K562 (cell line): ENCODE data around the gene TARP.
"Not testable (repeated sequence)": the region's sequence is repeated elsewhere in the genome, so short reads cannot be mapped to it uniquely, and the experiment has no call there.

Experiments used
- ATAC-seq: fragments of 200-7000 bp; cut with Tn5 transposase; 3 replicates; pipeline ENCODE4 v1.9.1; 2020; ENCODE audit warnings: moderate library complexity
- BruUV-seq: library from RNA; stranded (reverse); fragments of 400-500 nt; replicated peaks from 2 replicates; lab custom pipeline; 2021; lab: Mats Ljungman, UMichigan
- CTCF ChIA-PET: fragments of 300-600 bp; formaldehyde crosslinking; extraction: SDS; loops from one replicate; lab custom pipeline; 2021; ENCODE audit warnings: low intra/inter-chr PET ratio; lab: Yijun Ruan, JAX
- POLR2A ChIA-PET: fragments of 300-600, 350-650 bp; sonication (Branson Sonifier 250); formaldehyde crosslinking; extraction: SDS; loops from one replicate; lab custom pipeline; 2021; ENCODE audit warnings: antibody characterized with exemption, inconsistent platforms; lab: Yijun Ruan, JAX
- DNase-seq, 4 experiments: peaks; one replicate each; pipeline versions ENCODE4 v3.0.0 to v3.0.0-alpha.2; 2011 to 2018; ENCODE audit warnings: low spot score in 3 of 4, mixed read lengths in 3 of 4; ENCODE audit errors: extremely low read depth in 1 of 4
- FAIRE-seq: peaks from 2 replicates; lab custom pipeline; 2011; peaks lifted over from hg19 to GRCh38; lab: Jason Lieb, UNC
- H2AFZ ChIP-seq: 2 replicates; pipeline ENCODE4 v1.6.0; 2011; ENCODE audit warnings: low read depth, low read length, control low read depth, inconsistent platforms
- H3K27ac ChIP-seq: fragments of 200-600 bp; 3 replicates; pipeline ENCODE4 v1.8.0; 2011; ENCODE audit warnings: low read depth, mild to moderate bottlenecking, control low read depth, inconsistent platforms, low read length, moderate library complexity, mixed read lengths; ENCODE audit errors: extremely low read depth
- H3K27me3 ChIP-seq, 2 experiments: fragments of 300-600 bp in 1 of 2; 2 replicates in 1 of 2; 3 replicates in 1 of 2; pipeline versions ENCODE4 v1.6.0 to v1.8.0; 2011; ENCODE audit warnings: inconsistent platforms in 2 of 2, low read length in 2 of 2, mild to moderate bottlenecking in 1 of 2, mixed read lengths in 1 of 2, moderate library complexity in 1 of 2; ENCODE audit not compliant: control insufficient read depth in 2 of 2, insufficient read depth in 2 of 2
- H3K36me3 ChIP-seq: fragments of 300-600 bp; 3 replicates; pipeline ENCODE4 v1.8.0; 2011; ENCODE audit warnings: mild to moderate bottlenecking, low read length, inconsistent platforms; ENCODE audit not compliant: control insufficient read depth, insufficient read depth
- H3K4me1 ChIP-seq, 2 experiments: fragments of 200-600 bp in 1 of 2; replicated peaks in 1 of 2; 2 replicates in 1 of 2; 3 replicates in 1 of 2; pipeline versions ENCODE4 v1.5.1 to v1.8.0; 2011; ENCODE audit warnings: inconsistent platforms in 2 of 2, low read length in 2 of 2, mild to moderate bottlenecking in 1 of 2, mixed read lengths in 1 of 2, moderate library complexity in 1 of 2; ENCODE audit not compliant: control insufficient read depth in 2 of 2, insufficient read depth in 2 of 2
- H3K4me2 ChIP-seq: 2 replicates; pipeline ENCODE4 v1.6.1; 2011; ENCODE audit warnings: low read length, control low read depth, inconsistent platforms, mixed read lengths; ENCODE audit not compliant: insufficient read depth
- H3K4me3 ChIP-seq: fragments of 200-600 bp; sonication (generic), shearing (Covaris generic); 2 replicates; pipeline ENCODE4 v1.5.1; 2016; ENCODE audit warnings: control low read depth, inconsistent platforms
- H3K79me2 ChIP-seq: fragments of 200-600 bp; 3 replicates; pipeline ENCODE4 v1.8.0; 2011; ENCODE audit warnings: low read length, inconsistent platforms; ENCODE audit not compliant: control insufficient read depth, insufficient read depth
- H3K9ac ChIP-seq, 2 experiments: 2 replicates each; pipeline versions ENCODE4 v1.6.0 to v1.6.1; 2011; ENCODE audit warnings: low read depth in 2 of 2, low read length in 2 of 2, control low read depth in 1 of 2, inconsistent platforms in 1 of 2, mild to moderate bottlenecking in 1 of 2, mixed read lengths in 1 of 2; ENCODE audit not compliant: insufficient read depth in 1 of 2
- H3K9me1 ChIP-seq: one replicate; pipeline ENCODE4 v1.6.0; 2011; ENCODE audit warnings: inconsistent platforms, mild to moderate bottlenecking, low read length, moderate library complexity; ENCODE audit not compliant: control insufficient read depth, insufficient read depth
- H3K9me3 ChIP-seq: replicated peaks from 2 replicates; pipeline ENCODE4 v1.5.1; 2011; ENCODE audit warnings: low read depth, low read length, inconsistent platforms; ENCODE audit not compliant: control insufficient read depth, insufficient read depth
- H4K20me1 ChIP-seq: replicated peaks from 2 replicates; pipeline ENCODE4 v1.6.1; 2011; ENCODE audit warnings: low read length, inconsistent platforms, mixed read lengths; ENCODE audit not compliant: control insufficient read depth, insufficient read depth
- ATF1 ChIP-seq, 2 experiments: fragments of 450-650 bp in 1 of 2; IDR thresholded peaks; 2 replicates each; pipeline ENCODE4 v1.6.1; 2016; ENCODE audit warnings: missing compliant biosample characterization in 1 of 2, missing genetic modification characterization in 1 of 2
- WGBS: fragments of 100-300 bp; shearing (Covaris generic); methylation state at CpG from one replicate; pipeline ENCODE4 v1.1.6; 2016; ENCODE audit warnings: low coverage, mixed read lengths; ENCODE audit not compliant: insufficient coverage; ENCODE audit errors: missing lambda C conversion rate; 5-methylcytosine and 5-hydroxymethylcytosine counted together
- in situ Hi-C: fragments of 300-500 bp; cut with MboI; formaldehyde crosslinking; loops from 4 replicates; pipeline ENCODE4 v1.15.0; 2018; ENCODE audit warnings: inconsistent platforms, mixed read lengths
- intact Hi-C: fragments of 100-400 bp; cut with micrococcal nuclease; formaldehyde crosslinking; loops from 2 replicates; pipeline ENCODE4 v1.14.2; 2022
- TF ChIP-seq, protein P1 (sequence below): fragments of 450-650 bp; IDR thresholded peaks from 2 replicates; pipeline ENCODE4 v1.6.1; 2016; ENCODE audit warnings: mild to moderate bottlenecking, moderate library complexity

Gene TARP

DNA sequence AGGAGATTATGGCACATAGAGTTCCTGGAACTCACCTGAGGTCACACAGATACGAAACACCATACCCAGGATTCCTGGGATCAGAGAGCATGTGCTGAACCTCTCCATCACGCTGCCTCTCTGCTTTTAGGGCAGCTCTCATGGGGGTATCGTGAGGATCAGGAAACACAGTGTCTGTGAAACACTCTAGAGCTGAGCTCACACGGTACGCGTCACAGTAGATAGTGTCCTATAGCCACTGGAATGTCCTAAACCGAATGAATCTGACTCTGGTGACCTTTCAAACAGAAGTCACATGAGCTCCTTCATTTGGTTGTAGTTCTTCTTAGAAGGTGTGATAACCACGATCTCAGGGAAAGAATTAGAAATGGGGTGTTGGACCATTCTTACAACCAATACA lies 14.3 kb downstream of the TARP start:
- H2AFZ ChIP-seq = peak overlapping the region; percentile 55; the same call in 1 of the 2 replicates
- FAIRE-seq; DNase-seq; H3K27me3 ChIP-seq; H3K79me2 ChIP-seq; H3K27ac ChIP-seq; CTCF ChIA-PET; H4K20me1 ChIP-seq; POLR2A ChIA-PET; H3K9ac ChIP-seq; intact Hi-C loops; BruUV-seq; H3K36me3 ChIP-seq; H3K4me3 ChIP-seq; in situ Hi-C loops; H3K4me1 ChIP-seq; H3K4me2 ChIP-seq; H3K9me1 ChIP-seq; H3K9me3 ChIP-seq; TF ChIP-seq ATF1 (CRISPR knock-in tag; IDR thresholded peaks at IDR 0.05): not testable (repeated sequence)
- TF ChIP-seq, protein P1, sequence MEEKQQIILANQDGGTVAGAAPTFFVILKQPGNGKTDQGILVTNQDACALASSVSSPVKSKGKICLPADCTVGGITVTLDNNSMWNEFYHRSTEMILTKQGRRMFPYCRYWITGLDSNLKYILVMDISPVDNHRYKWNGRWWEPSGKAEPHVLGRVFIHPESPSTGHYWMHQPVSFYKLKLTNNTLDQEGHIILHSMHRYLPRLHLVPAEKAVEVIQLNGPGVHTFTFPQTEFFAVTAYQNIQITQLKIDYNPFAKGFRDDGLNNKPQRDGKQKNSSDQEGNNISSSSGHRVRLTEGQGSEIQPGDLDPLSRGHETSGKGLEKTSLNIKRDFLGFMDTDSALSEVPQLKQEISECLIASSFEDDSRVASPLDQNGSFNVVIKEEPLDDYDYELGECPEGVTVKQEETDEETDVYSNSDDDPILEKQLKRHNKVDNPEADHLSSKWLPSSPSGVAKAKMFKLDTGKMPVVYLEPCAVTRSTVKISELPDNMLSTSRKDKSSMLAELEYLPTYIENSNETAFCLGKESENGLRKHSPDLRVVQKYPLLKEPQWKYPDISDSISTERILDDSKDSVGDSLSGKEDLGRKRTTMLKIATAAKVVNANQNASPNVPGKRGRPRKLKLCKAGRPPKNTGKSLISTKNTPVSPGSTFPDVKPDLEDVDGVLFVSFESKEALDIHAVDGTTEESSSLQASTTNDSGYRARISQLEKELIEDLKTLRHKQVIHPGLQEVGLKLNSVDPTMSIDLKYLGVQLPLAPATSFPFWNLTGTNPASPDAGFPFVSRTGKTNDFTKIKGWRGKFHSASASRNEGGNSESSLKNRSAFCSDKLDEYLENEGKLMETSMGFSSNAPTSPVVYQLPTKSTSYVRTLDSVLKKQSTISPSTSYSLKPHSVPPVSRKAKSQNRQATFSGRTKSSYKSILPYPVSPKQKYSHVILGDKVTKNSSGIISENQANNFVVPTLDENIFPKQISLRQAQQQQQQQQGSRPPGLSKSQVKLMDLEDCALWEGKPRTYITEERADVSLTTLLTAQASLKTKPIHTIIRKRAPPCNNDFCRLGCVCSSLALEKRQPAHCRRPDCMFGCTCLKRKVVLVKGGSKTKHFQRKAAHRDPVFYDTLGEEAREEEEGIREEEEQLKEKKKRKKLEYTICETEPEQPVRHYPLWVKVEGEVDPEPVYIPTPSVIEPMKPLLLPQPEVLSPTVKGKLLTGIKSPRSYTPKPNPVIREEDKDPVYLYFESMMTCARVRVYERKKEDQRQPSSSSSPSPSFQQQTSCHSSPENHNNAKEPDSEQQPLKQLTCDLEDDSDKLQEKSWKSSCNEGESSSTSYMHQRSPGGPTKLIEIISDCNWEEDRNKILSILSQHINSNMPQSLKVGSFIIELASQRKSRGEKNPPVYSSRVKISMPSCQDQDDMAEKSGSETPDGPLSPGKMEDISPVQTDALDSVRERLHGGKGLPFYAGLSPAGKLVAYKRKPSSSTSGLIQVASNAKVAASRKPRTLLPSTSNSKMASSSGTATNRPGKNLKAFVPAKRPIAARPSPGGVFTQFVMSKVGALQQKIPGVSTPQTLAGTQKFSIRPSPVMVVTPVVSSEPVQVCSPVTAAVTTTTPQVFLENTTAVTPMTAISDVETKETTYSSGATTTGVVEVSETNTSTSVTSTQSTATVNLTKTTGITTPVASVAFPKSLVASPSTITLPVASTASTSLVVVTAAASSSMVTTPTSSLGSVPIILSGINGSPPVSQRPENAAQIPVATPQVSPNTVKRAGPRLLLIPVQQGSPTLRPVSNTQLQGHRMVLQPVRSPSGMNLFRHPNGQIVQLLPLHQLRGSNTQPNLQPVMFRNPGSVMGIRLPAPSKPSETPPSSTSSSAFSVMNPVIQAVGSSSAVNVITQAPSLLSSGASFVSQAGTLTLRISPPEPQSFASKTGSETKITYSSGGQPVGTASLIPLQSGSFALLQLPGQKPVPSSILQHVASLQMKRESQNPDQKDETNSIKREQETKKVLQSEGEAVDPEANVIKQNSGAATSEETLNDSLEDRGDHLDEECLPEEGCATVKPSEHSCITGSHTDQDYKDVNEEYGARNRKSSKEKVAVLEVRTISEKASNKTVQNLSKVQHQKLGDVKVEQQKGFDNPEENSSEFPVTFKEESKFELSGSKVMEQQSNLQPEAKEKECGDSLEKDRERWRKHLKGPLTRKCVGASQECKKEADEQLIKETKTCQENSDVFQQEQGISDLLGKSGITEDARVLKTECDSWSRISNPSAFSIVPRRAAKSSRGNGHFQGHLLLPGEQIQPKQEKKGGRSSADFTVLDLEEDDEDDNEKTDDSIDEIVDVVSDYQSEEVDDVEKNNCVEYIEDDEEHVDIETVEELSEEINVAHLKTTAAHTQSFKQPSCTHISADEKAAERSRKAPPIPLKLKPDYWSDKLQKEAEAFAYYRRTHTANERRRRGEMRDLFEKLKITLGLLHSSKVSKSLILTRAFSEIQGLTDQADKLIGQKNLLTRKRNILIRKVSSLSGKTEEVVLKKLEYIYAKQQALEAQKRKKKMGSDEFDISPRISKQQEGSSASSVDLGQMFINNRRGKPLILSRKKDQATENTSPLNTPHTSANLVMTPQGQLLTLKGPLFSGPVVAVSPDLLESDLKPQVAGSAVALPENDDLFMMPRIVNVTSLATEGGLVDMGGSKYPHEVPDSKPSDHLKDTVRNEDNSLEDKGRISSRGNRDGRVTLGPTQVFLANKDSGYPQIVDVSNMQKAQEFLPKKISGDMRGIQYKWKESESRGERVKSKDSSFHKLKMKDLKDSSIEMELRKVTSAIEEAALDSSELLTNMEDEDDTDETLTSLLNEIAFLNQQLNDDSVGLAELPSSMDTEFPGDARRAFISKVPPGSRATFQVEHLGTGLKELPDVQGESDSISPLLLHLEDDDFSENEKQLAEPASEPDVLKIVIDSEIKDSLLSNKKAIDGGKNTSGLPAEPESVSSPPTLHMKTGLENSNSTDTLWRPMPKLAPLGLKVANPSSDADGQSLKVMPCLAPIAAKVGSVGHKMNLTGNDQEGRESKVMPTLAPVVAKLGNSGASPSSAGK = 0 out of 2 replicates have a peak, but pooled peaks have one; percentile 15
- TF ChIP-seq ATF1 (tag; IDR thresholded peaks at IDR 0.05) = peak; percentile 41
- ATAC-seq = peak; percentile 63
- WGBS = 16% methylated on average over 7 of the region's 8 CpGs
